SK-N-SH (cell line): Measurements from ENCODE around the gene IRF2BPL. TPM values are rescaled to one million over a fixed set of nuclear protein-coding genes. Genes with fewer than 3 reads are reported as not detected.
A peak's percentile ranks its signal among the peaks of the same experiment; 100 is the strongest.

Experiments used
- CTCF ChIA-PET: fragments of 300-600, 350-600 bp; formaldehyde crosslinking; extraction: SDS; loops from one replicate; lab custom pipeline; 2021; lab: Yijun Ruan, JAX
- POLR2A ChIA-PET: fragments of 350-600 bp; sonication (Branson Sonifier 250); formaldehyde crosslinking; extraction: SDS; loops from one replicate; lab custom pipeline; 2020; ENCODE audit warnings: antibody characterized with exemption, inconsistent platforms; lab: Yijun Ruan, JAX
- DNase-seq: peaks from one replicate; pipeline ENCODE4 v3.0.0; 2012
- H2AFZ ChIP-seq: fragments of 200-600 bp; sonication (generic); 2 replicates; pipeline ENCODE4 v1.8.1; 2016; ENCODE audit warnings: antibody characterized with exemption, mild to moderate bottlenecking, low read depth
- H3F3A ChIP-seq: fragments of 200-600 bp; sonication (generic); replicated peaks from 2 replicates; pipeline ENCODE3; 2016; ENCODE audit warnings: antibody characterized with exemption, mild to moderate bottlenecking; ENCODE audit not compliant: insufficient read depth
- H3K27ac ChIP-seq, 2 experiments: fragments of 200-500 bp in 1 of 2; fragments of 200-600 bp in 1 of 2; sonication (Bioruptor generic) in 1 of 2; sonication (generic), shearing (Covaris generic) in 1 of 2; 2 replicates each; pipeline versions ENCODE4 v1.5.1 to v1.6.1; 2014 to 2016; ENCODE audit warnings: low read depth in 2 of 2, inconsistent platforms in 1 of 2, low read length in 1 of 2, mild to moderate bottlenecking in 1 of 2, mixed read lengths in 1 of 2
- H3K27me3 ChIP-seq: fragments of 200-600 bp; sonication (generic), shearing (Covaris generic); 2 replicates; pipeline ENCODE4 v1.6.1; 2016; ENCODE audit warnings: mixed run types; ENCODE audit not compliant: insufficient read depth
- H3K36me3 ChIP-seq, 2 experiments: fragments of 200-500 bp in 1 of 2; fragments of 200-600 bp in 1 of 2; sonication (Bioruptor generic) in 1 of 2; sonication (generic) in 1 of 2; replicated peaks in 1 of 2; 2 replicates each; pipeline versions ENCODE3 to v1.5.1; 2014 to 2016; ENCODE audit warnings: low read length in 1 of 2, mild to moderate bottlenecking in 1 of 2; ENCODE audit not compliant: insufficient read depth in 2 of 2, control insufficient read depth in 1 of 2
- H3K4me1 ChIP-seq, 2 experiments: fragments of 200-500 bp in 1 of 2; fragments of 200-600 bp in 1 of 2; sonication (Bioruptor generic) in 1 of 2; sonication (generic), shearing (Covaris generic) in 1 of 2; 2 replicates each; pipeline versions ENCODE4 v1.5.1 to v1.6.1; 2014 to 2016; ENCODE audit warnings: low read depth in 1 of 2, low read length in 1 of 2, mixed run types in 1 of 2; ENCODE audit not compliant: insufficient read depth in 2 of 2, control insufficient read depth in 1 of 2
- H3K4me2 ChIP-seq: fragments of 200-600 bp; sonication (generic), shearing (Covaris generic); 2 replicates; pipeline ENCODE4 v1.6.1; 2017; ENCODE audit warnings: mixed run types
- H3K4me3 ChIP-seq, 2 experiments: fragments of 200-500 bp in 1 of 2; fragments of 200-600 bp in 1 of 2; sonication (Bioruptor generic) in 1 of 2; sonication (generic), shearing (Covaris generic) in 1 of 2; 2 replicates each; pipeline versions ENCODE4 v1.5.1 to v1.8.1; 2014 to 2016; ENCODE audit warnings: low read depth in 2 of 2, inconsistent platforms in 1 of 2, low read length in 1 of 2, mild to moderate bottlenecking in 1 of 2, mixed read lengths in 1 of 2, moderate library complexity in 1 of 2
- H3K79me2 ChIP-seq: fragments of 200-600 bp; sonication (generic); 2 replicates; pipeline ENCODE4 v1.8.1; 2017; ENCODE audit warnings: mild to moderate bottlenecking; ENCODE audit not compliant: insufficient read depth
- H3K9ac ChIP-seq: fragments of 200-600 bp; sonication (generic); 2 replicates; pipeline ENCODE4 v1.6.1; 2017; ENCODE audit warnings: mixed run types
- H3K9me2 ChIP-seq: fragments of 200-600 bp; sonication (generic); 2 replicates; pipeline ENCODE4 v1.6.1; 2017; ENCODE audit warnings: mixed run types
- H3K9me3 ChIP-seq: fragments of 200-600 bp; sonication (generic); 2 replicates; pipeline ENCODE4 v1.6.1; 2017; ENCODE audit warnings: mixed run types, mild to moderate bottlenecking, moderate library complexity
- H4K20me1 ChIP-seq: fragments of 200-600 bp; sonication (generic); 2 replicates; pipeline ENCODE4 v1.6.1; 2017; ENCODE audit warnings: mild to moderate bottlenecking, mixed run types; ENCODE audit not compliant: insufficient read depth
- FOSL2 ChIP-seq: IDR thresholded peaks from 2 replicates; pipeline ENCODE4 v1.4.0; 2012; ENCODE audit warnings: low read depth, mild to moderate bottlenecking, moderate library complexity, borderline replicate concordance
- FOXJ3 ChIP-seq: sonication (generic); formaldehyde crosslinking; IDR thresholded peaks from 2 replicates; pipeline ENCODE4 v1.5.1; 2020; ENCODE audit warnings: mild to moderate bottlenecking, missing genetic modification reagents
- GATA2 ChIP-seq: sonication (generic); formaldehyde crosslinking; IDR thresholded peaks from 2 replicates; pipeline ENCODE4 v1.5.0; 2020; ENCODE audit warnings: mild to moderate bottlenecking, missing genetic modification reagents
- PBX3 ChIP-seq: IDR thresholded peaks from 2 replicates; pipeline ENCODE4; 2012
- REST ChIP-seq: IDR thresholded peaks from 2 replicates; pipeline ENCODE4 v1.6.1; 2012; ENCODE audit warnings: mild to moderate bottlenecking, low read depth, low read length, moderate library complexity
- RXRA ChIP-seq: IDR thresholded peaks from 2 replicates; pipeline ENCODE4 v1.4.0; 2012; ENCODE audit warnings: low read depth, mild to moderate bottlenecking, borderline replicate concordance
- TAF1 ChIP-seq: IDR thresholded peaks from 2 replicates; pipeline ENCODE4 v1.6.1; 2012; ENCODE audit warnings: low read depth, mild to moderate bottlenecking, low read length, moderate library complexity, borderline replicate concordance
- WGBS: methylation state at CpG from one replicate; pipeline ENCODE4 v1.1.6; 2017; ENCODE audit warnings: low lambda C conversion rate; 5-methylcytosine and 5-hydroxymethylcytosine counted together
- polyA plus RNA-seq, 3 experiments: library from polyadenylated mRNA; depleted of rRNA; stranded (reverse); fragments of >200 nt; gene quantifications; 2 replicates each; pipeline ENCODE4 v1.2.3, GENCODE V29; 2012

The IRF2BPL gene
- polyA plus RNA-seq, 1 of the 3 experiments (the other 2 are of a cell fraction), result 17.1 TPM

- Histone ChIP-seq H3K9me3 (no peaks in the 10 kb centered on the region), H3K27ac (peak overlapping the region in 1 of 2 experiments; percentile 52; a peak in 2 of 4 replicates), H3K36me3 (no peaks in the 10 kb centered on the region), H3F3A (no peaks in the 10 kb centered on the region), H3K9ac (no peak overlapping the region), H3K4me3 (no peak overlapping the region), H2AFZ (no peak overlapping the region), H3K27me3 (no peaks in the 10 kb centered on the region), H3K9me2 (no peaks in the 10 kb centered on the region), H4K20me1 (no peaks in the 10 kb centered on the region), H3K4me2 (no peak overlapping the region), H3K79me2 (no peaks in the 10 kb centered on the region), H3K4me1 (peaks cover 0 to 14% of the 10 kb centered on the region in 2 experiments; a peak in 2 of 4 replicates)
- ChIA-PET CTCF (interaction anchor here (1.0 to 18.3 kb wide), 11 partner anchors 8 to 194 kb away, joined by 3 to 764 read pairs (median 43); no protein-coding TSS in a partner anchor), POLR2A (no interaction called here)
- no peak for DNase-seq
- WGBS, result 57% methylated on average over 8 of the region's 10 CpGs
- TF ChIP-seq RXRA (no peak), FOSL2 (no peak), TAF1 (no peak), REST (no peak), GATA2 (CRISPR knock-in tag) (no peak), FOXJ3 (CRISPR knock-in tag) (no peak), PBX3 (no peak)
These were observed 38.2 kb upstream of the IRF2BPL start for GRCh38 chr14:77066578-77067172.

- WGBS, result 84% methylated on average over 5 of the region's 6 CpGs
- ChIA-PET POLR2A (no interaction called here), CTCF (interaction anchor here (1.1 to 18.3 kb wide), 5 partner anchors 12 to 194 kb away, joined by 3 to 764 read pairs (median 45); no protein-coding TSS in a partner anchor)
- Histone ChIP-seq H3F3A (no peaks in the 10 kb centered on the region), H3K9ac (no peak overlapping the region), H3K9me2 (no peaks in the 10 kb centered on the region), H2AFZ (no peak overlapping the region), H4K20me1 (no peaks in the 10 kb centered on the region), H3K27ac (peak overlapping the region in 1 of 2 experiments; percentile 52; a peak in 2 of 4 replicates), H3K79me2 (no peaks in the 10 kb centered on the region), H3K4me1 (peaks cover 0 to 14% of the 10 kb centered on the region in 2 experiments; a peak in 2 of 4 replicates), H3K4me2 (no peak overlapping the region), H3K4me3 (no peak overlapping the region), H3K36me3 (no peaks in the 10 kb centered on the region), H3K27me3 (no peaks in the 10 kb centered on the region)
- TF ChIP-seq TAF1 (no peak), GATA2 (CRISPR knock-in tag) (peak; percentile 80)
- TF ChIP-seq, all 33 proteins: peak for 1
- no peak for DNase-seq
- no peaks in the 10 kb centered on the region for H3K9me3 ChIP-seq
These were observed 37.5 kb upstream of the IRF2BPL start for GRCh38 chr14:77065851-77066577.
